HG02642 (cell line): ENCODE measurements around the gene TUT4.

Source experiments
- ATAC-seq: cut with Tn5 transposase; IDR thresholded peaks from one replicate; pipeline ENCODE4 v1.9.1; 2021; ENCODE audit warnings: mild to moderate bottlenecking; ENCODE audit not compliant: unreplicated experiment, poor library complexity

Gene TUT4, protein sequence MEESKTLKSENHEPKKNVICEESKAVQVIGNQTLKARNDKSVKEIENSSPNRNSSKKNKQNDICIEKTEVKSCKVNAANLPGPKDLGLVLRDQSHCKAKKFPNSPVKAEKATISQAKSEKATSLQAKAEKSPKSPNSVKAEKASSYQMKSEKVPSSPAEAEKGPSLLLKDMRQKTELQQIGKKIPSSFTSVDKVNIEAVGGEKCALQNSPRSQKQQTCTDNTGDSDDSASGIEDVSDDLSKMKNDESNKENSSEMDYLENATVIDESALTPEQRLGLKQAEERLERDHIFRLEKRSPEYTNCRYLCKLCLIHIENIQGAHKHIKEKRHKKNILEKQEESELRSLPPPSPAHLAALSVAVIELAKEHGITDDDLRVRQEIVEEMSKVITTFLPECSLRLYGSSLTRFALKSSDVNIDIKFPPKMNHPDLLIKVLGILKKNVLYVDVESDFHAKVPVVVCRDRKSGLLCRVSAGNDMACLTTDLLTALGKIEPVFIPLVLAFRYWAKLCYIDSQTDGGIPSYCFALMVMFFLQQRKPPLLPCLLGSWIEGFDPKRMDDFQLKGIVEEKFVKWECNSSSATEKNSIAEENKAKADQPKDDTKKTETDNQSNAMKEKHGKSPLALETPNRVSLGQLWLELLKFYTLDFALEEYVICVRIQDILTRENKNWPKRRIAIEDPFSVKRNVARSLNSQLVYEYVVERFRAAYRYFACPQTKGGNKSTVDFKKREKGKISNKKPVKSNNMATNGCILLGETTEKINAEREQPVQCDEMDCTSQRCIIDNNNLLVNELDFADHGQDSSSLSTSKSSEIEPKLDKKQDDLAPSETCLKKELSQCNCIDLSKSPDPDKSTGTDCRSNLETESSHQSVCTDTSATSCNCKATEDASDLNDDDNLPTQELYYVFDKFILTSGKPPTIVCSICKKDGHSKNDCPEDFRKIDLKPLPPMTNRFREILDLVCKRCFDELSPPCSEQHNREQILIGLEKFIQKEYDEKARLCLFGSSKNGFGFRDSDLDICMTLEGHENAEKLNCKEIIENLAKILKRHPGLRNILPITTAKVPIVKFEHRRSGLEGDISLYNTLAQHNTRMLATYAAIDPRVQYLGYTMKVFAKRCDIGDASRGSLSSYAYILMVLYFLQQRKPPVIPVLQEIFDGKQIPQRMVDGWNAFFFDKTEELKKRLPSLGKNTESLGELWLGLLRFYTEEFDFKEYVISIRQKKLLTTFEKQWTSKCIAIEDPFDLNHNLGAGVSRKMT (N-terminal part only)

DNA sequence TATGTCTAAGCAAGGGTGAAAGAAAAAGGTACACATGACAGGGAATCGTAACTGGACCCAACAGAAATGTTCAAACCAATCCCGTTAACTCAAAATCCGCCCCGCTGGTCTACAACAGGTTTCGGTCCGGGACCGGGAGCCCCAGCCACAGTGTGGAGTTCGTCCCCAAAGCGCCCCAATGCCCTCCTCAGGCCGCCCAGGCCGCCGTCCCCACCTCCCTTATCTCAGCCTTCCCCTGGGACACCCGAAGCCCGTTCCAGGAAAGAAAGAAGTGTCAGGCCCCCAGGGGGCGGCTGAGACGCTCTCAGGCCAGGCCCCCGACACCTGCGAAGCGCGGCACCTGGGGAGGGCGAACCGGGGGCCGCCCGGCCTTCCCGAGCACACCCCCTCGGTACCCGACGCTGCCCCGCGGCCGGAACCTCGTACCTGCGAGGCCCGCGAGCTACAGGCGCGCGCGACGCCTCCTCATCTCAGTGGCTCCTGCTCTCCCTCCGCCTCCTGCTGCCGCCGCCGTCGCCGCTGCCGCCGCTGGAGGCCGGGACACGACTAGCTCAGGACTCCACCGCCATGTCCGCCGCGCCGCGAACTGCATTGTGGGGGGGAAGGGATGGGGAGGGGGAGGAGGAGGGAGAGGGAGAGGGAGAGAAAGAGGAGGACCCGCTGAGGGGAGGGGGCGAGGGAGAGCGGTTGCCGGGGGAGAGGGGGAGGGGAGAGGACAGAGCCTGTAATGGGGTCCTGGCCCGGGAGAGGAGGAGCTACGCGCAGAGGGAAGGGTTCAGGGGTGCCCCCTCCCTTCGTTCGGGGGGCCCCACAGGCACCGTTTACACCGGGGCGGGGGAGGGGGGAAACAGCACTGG lies at the start of gene TUT4:
Gene TUT4, minus strand, starts transcription at position 588 of the 857 bp plus-strand sequence. CDS start 26,812 bp downstream, outside the sequence.
- ATAC-seq = peak; percentile 54

DNA sequence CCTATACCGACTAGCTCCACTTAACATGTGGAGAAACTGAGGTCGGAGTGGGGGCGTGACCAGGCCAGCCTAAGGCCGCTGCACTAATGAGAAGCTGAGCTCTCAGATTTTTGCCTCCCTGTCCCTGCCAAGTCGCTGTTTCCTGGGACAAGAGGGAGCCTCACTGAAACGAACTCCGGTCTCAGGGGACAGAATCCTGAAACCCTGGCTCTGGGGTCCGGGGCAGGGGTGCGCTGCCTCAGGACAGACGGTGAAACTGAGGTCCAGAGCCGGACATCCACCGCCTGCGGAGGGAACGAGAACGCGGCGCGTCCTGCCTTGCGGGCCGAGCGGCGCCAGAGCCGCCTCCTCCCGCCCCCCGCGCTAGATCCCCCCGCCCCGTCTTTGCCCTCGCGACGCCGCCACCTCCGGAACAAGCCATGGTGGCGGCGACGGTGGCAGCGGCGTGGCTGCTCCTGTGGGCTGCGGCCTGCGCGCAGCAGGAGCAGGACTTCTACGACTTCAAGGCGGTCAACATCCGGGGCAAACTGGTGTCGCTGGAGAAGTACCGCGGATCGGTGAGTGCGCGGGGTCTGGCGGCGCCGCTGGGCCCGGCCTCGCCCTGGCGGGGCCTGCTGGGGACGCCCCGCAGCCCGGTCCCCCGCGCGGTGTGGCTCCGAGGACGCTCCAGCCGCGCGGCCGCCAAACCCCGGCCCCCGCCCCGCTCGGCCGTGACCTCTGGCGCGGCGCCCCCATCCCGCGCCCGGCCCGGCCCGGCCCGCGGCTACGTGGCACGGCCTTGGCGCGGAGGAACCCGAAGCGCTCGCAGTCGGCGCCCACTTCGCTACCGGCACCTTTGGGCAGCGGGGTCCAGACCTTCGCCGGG lies 49.3 kb upstream of the TUT4 start, which contains the start of gene GPX7:
Gene GPX7, plus strand, starts transcription at position 381 of the 865 bp plus-strand sequence. Its CDS starts 39 bp downstream, at position 420.
- ATAC-seq = no peak

DNA sequence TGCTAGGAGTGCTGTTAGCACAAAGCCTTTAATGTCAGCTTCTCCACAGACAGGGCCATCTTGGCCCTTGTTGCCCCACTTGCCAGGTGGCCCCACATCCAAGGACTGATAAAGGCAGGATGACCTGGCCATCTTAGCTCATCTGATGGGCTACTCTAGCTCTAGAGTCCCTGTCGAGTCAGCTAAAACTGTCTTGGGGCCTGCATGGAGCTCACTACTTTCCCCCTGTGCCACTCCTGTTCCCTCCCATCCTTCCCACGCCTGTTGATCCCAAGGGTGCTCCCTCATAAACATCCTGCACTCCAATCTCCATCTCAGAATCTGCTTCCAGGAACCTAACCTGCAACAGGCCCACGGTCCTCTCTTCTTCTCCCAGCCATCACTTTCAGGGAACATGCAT lies 48.6 kb upstream of the TUT4 start:
- ATAC-seq = no peak

DNA sequence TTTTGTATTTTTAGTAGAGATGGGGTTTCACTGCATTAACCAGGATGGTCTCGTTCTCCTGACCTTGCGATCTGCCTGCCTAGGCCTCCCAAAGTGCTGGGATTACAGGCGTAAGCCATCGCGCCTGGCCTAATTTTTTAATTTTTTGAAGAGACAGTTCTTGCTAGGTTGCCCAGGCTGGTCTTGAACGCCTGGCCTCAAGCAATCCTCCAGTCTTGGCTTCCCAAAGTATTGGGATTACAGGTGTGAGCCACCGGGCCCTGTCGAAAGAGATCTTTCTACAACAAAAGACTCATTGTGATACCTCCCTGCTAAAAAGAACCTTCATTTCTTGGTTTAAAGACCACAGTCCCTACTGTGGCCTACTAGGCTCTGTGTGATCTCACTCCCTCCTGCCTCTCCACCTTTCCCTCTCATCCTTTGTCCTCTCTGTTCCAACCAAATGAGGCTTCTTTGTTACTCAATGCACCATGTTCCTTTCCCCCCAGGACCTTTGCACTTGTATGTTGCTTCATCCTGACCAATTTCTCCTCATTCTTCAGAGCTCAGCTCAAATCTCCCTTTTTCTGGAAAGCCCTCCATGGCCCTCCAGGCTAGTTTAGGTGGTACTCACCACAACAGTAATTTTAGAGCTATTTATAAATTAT lies 47.8 kb upstream of the TUT4 start:
- no peak for ATAC-seq

DNA sequence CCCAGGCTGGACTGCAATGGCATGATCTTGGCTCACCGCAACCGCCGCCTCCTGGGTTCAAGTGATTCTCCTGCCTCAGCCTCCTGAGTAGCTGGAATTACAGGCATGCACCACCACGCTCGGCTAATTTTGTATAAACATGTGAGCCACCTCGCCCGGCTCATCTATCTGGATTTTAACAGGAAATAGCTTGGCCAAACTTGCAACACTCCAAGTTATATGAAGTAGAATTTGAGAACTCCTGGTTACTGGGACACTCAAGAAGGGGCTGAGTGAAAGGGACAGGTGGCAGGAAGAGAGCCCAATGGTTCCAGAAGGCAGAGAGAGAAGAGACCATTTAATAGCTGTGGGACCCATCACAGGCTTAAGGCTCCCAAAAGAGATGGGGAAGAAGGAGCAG lies 46.3 kb upstream of the TUT4 start:
- ATAC-seq = no peak

DNA sequence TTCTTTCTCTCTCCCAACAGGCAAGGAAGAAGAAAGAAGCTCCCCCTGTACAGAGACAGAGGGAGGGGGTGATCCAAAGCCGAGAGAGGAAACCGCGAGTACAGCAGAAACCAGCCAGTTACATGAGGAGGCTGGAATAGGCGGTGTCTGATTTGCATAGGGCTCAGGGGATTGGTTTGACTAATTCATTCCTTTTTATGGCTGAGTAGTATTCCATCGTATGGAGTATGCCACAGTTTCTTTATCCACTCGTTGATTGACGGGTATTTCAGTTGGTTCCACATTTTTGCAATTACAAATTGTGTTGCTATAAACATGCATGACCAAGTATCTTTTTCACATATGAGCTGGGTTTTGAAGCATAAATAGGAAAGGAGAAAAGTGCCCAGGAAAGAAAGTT lies 45.8 kb upstream of the TUT4 start:
- no peak for ATAC-seq

DNA sequence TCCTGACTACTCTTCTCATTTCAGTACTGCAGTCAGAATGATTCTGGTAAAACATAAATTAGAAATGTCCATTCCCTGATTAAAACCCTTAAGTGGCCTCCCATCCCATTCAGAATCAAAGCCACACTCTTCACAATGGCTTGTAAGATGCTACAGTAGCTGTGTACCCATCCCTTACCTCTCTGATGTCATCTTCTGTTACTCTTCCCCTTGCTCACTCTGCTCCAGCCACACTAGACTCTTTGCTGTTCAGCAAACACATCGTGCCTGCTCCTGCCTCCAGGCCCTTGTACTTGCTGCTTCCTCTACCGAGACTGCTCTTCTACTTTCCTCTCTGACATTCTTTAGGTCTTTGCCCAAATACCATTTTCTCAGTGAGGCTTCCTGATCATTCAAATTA lies 45.0 kb upstream of the TUT4 start:
- ATAC-seq = no peak

DNA sequence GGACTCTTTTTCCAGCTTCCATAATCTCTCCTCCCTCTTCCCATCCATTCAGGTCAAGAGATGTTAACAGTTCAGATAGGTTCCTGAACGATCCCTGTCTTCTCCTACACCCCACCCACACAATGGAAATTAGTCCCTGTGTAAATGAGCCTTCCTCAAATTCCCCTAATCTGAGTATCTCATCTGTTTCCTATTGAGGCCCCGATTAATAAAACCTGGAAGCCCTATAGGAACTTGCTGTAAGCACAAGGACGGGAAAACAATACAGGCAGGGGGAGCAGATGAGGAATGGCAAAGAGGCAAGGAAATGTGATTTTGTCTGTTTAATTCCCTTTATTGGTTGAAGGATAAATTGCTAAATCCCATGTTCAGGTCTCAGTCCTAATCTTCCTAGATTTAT lies 42.2 kb upstream of the TUT4 start:
- ATAC-seq = no peak

DNA sequence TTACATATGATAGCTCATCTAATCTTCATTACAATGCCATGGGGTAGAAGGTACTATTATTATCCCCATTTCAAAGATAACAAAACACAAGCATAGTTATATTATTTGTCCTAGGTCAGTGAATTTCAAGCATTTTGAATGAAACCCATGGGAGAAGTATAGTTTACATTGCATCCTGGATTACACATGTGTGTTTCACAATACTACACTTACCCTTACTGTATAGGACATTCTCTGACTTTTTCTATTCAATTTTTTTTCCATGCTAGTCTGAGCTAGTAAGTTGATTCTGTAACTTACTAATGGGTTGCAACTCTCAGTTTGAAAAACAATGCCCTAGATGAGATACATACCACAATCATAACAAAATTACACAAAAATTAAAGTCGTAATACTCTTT lies 40.6 kb upstream of the TUT4 start:
- no peak for ATAC-seq

DNA sequence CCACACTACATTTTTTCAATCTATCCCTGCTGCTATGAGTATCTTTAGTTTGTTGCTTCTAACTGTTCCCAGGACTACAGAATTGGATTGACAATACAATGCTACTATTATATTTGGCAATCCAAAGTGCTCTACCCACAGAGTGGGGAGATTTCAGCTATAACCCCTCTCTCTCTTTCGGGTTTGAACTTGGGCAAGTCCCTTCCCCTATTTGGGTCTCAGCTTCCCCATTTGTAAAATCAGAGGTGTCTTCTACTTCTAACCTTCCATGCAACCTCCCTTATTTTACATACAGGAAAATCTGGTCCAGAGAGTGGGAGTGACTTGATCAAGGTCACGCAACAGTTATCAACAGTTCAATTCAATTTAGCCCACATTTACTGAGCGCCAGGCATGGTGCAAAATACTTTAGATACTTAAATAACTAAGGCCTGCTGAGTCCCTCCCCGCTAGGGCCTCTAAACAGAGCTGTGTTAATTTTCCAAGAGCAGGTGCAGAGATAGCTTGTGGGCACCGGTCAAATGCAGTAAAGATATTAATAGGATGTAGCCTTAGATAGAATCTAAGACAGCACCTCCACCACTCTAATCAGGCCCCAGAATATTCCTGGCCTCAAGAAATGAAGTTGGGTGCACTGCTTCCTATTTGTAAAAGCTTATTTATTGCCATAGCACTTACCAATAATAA lies 39.9 kb upstream of the TUT4 start:
- ATAC-seq = no peak

DNA sequence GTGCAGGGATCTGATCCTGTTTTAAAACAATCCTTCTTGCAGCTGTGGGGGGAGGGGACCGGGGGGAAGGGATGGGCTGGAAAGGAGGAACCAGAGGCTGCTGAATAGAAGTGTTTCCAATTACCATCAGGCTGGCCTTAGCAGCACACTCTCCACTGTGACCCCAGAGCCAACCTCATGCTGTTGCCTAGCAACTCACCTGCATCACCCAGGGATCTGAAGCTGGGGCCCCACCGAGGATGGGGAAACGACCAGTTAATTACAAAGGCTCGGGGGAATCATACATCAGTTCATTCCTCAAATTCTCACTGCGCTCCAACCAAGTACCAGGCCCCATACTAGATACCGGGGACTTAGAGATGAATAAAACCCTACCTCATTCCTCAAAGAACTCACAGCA lies 37.4 kb upstream of the TUT4 start:
- ATAC-seq = no peak

DNA sequence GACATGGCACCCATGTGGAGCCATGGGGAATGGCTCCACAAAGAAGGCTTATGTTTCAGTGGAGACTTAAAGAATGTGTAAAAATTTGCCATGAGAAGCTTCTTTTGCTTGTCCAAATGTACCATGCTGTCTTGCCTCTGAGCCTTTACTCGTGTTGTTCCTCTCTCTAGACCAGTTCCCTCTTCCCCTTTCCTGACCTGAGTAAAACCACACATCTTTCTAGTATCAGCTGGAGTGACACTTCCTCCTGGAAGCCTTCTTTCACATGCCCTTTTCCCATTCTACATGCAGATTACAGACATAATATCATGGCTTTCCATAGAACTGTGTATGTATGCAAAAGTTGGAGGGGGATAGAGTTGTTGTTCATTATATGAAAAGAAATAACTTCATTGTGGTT lies 35.6 kb upstream of the TUT4 start:
- ATAC-seq = no peak

DNA sequence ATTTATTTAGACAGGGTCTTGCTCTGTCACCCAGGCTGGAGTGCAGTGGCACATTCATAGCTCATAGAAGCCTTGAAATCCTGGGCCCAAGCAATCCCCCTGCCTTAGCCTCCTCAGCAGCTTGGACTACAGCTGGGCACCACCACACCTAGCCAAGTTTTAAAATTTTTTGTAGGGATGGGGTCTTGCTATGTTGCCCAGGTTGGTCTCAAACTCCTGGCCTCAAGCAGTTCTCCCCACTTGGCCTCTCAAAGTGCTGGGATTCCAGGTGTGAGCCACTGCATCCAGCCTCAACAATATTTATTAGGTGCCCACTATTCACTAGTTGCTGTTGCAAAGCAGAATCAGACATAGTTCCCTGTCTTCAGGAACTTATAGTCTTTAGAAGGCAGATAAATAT lies 35.1 kb upstream of the TUT4 start:
- ATAC-seq = no peak

DNA sequence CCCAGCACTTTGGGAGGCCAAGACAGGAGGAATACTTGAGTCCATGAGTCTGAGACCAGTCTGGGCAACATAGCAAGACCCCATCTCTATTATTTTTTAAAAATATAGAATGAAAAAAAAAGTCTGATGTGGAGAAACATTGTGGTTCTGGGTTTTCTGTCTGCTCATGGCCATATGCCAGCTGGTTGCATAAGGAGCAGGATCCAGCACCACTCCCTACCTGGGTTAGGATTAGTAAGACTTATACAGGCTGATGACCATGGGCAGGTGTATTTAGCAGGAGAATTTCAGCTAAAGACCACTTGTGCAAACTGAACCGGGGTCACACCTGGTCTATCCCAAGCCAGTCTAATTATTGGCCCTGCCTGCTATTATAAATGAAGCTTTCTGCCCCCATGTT lies 32.6 kb upstream of the TUT4 start:
- no peak for ATAC-seq

DNA sequence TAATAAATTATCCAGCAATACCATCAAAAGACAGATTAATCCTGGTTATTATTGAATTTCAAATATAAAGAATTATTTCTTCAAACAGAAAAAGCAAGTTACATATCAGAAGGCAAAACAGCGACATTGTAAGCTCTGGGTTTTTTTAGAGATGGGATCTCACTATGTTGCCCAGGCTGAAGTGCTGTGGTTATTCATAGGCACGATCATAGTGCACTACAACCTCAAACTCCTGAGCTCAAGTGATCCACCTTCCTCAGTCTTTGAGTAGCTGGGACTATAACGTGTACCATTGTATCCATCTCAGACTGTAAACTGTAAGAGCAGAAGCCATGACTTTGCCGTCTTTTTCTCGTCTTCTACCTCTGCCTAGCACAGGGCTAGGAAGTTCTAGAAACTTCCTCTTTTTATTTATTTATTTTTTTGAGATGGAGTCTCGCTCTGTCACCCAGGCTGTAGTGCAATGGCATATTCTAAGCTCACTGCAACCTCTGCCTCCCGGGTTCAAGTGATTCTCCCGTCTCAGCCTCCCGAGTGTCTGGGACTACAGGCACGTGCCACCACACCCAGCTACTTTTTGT lies 29.3 kb upstream of the TUT4 start:
- no peak for ATAC-seq

DNA sequence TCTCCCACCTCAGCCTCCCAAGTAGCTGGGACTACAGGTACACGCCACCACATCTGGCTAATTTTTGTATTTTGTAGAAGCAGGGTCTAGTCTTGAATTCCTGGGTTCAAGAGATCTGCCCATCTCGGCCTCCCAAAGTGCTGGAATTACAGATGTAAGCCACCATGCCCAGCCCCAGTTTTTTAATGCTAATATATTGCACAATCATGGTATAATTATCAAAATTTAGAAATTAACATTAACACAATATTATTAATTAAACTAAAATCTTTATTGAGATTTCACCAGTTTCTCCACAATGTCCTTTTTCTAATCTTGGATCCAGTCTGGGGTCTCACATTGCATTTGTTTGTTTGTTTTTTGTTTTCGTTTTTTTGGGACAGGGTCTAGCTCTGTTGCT lies 27.4 kb upstream of the TUT4 start:
- ATAC-seq = no peak

DNA sequence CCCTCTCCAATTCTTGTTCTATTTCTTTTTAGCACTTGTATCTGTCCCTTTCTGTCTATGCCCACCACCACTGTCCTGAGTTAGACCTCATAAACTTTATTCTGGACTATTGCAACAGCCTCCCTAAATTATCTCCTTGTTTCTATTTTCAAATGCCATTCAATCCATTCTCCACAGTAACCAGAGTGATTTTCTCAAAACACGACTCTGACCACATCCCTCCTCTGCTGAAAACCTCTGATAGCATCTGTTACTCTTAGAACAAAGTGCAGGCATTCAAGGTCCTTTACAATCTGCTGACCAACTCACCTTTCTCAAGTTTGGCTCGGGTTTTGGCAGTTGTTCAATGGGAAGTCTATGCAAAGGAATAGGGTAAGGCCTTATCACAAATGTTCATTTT lies 26.5 kb upstream of the TUT4 start:
- ATAC-seq = no peak
